Mucosa of rectum (tissue), 2 donors: ENCODE results near the gene TRIM74.
"Not testable (repeated sequence)": the region's sequence is repeated elsewhere in the genome, so short reads cannot be mapped to it uniquely, and the experiment has no call there.

ENCODE experiments used
- H3K27ac ChIP-seq, 2 donors: one replicate each; pipeline ENCODE4 v1.7.0; 2013; ENCODE audit warnings: inconsistent platforms in 2 of 2, low read depth in 2 of 2, low read length in 2 of 2
- H3K27me3 ChIP-seq, 2 donors: one replicate each; pipeline ENCODE4 v1.7.0; 2013; ENCODE audit warnings: low read length in 2 of 2; ENCODE audit not compliant: control insufficient read depth in 2 of 2, insufficient read depth in 2 of 2
- H3K36me3 ChIP-seq, 2 donors: one replicate each; pipeline ENCODE4 v1.7.0; 2013; ENCODE audit warnings: low read length in 2 of 2; ENCODE audit not compliant: control insufficient read depth in 2 of 2, insufficient read depth in 2 of 2
- H3K4me1 ChIP-seq, 2 donors: one replicate each; pipeline ENCODE4 v1.7.0; 2013; ENCODE audit warnings: low read length in 2 of 2, mild to moderate bottlenecking in 1 of 2; ENCODE audit not compliant: control insufficient read depth in 2 of 2, insufficient read depth in 2 of 2
- H3K4me3 ChIP-seq, 2 donors: one replicate each; pipeline ENCODE4 v1.7.0; 2013; ENCODE audit warnings: low read length in 2 of 2
- H3K9ac ChIP-seq, 2 donors: one replicate each; pipeline ENCODE4 v1.7.0; 2013; ENCODE audit warnings: low read length in 2 of 2, low read depth in 1 of 2, mild to moderate bottlenecking in 1 of 2
- H3K9me3 ChIP-seq, 2 donors: one replicate each; pipeline ENCODE4 v1.7.0; 2013; ENCODE audit warnings: low read length in 2 of 2; ENCODE audit not compliant: control insufficient read depth in 2 of 2
- donor health status: healthy.
- donor health status: Normal muscosa, but diverticular disease.

TRIM74 gene

DNA sequence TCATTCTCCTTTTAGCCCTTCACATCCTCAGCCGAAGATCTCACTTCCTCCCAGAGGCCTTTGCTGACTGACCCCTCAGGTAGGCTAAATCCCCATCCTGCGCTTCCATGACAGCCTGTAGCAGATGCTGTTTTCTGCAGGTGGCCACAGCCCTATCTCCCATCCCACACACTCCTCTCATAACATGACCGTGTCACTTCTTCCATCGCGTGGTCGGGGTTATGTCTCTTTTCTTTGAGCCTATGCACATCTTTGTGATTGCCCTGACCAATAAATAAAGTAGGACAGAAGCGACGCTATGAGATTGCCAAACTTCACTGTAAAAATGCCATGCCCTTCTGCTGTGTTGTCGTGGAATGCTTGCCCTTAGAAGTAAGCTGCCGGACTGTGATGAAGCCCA lies 55.5 kb downstream of the TRIM74 start:
- H3K9me3 ChIP-seq, H3K4me3 ChIP-seq, H3K9ac ChIP-seq, H3K4me1 ChIP-seq, H3K27me3 ChIP-seq, H3K27ac ChIP-seq: not testable (repeated sequence)
- peaks cover 4 to 21% of the 10 kb centered on the region in 2 donors for H3K36me3 ChIP-seq

GRCh38 chr7:72911395-72911794 lies 57.9 kb downstream of the TRIM74 start:
- H3K4me3 ChIP-seq, H3K9me3 ChIP-seq, H3K4me1 ChIP-seq, H3K27me3 ChIP-seq, H3K9ac ChIP-seq, H3K27ac ChIP-seq: not testable (repeated sequence)
- peaks cover 4 to 19% of the 10 kb centered on the region in 2 donors for H3K36me3 ChIP-seq
